HFFc6 (cell line): ENCODE measurements around the gene TTC7B. TPM values are rescaled to one million over a fixed set of nuclear protein-coding genes. Genes with fewer than 3 reads are reported as not detected.

Experiments used
- DNase-seq: peaks from one replicate; pipeline ENCODE4 v3.0.0-alpha.2; 2018
- H3K27ac Mint-ChIP-seq: 2 replicates; pipeline ENCODE4 v1.8.0; 2020; ENCODE audit warnings: mild to moderate bottlenecking, mixed read lengths
- H3K27me3 Mint-ChIP-seq: 2 replicates; pipeline ENCODE4 v1.8.0; 2021; ENCODE audit warnings: mild to moderate bottlenecking, moderate library complexity, mixed read lengths; ENCODE audit not compliant: insufficient read depth
- H3K36me3 Mint-ChIP-seq: 2 replicates; pipeline ENCODE4 v1.8.0; 2021; ENCODE audit warnings: low read depth, mixed read lengths
- H3K4me1 Mint-ChIP-seq: 2 replicates; pipeline ENCODE4 v1.8.0; 2020; ENCODE audit warnings: low read depth, mixed read lengths
- H3K4me3 Mint-ChIP-seq: 2 replicates; pipeline ENCODE4 v1.8.0; 2020; ENCODE audit warnings: mild to moderate bottlenecking, moderate library complexity, mixed read lengths
- H3K9me3 Mint-ChIP-seq: 2 replicates; pipeline ENCODE4 v1.8.0; 2020; ENCODE audit warnings: mild to moderate bottlenecking, mixed read lengths
- CTCF ChIP-seq: fragments of 200-600 bp; sonication (generic); IDR thresholded peaks from 2 replicates; pipeline ENCODE4 v1.5.0; 2021; ENCODE audit warnings: antibody characterized with exemption, mild to moderate bottlenecking
- total RNA-seq, 6 experiments: library from RNA; stranded (reverse); fragmentation: NEBNext Ultra II Directional; extraction: Animal tissue kit (Norgen Biotek cat#: 25700); gene quantifications; 2 replicates in 1 of 6; 3 replicates in 5 of 6; pipeline ENCODE4 v1.2.3, GENCODE V29; 2021

Gene TTC7B
- total RNA-seq, 6 experiments from 2014 or later = 34.6 to 46.9 (median 40.9) TPM

GRCh38 chr14:90579088-90579487 lies 237.1 kb downstream of the TTC7B start:
- no peak for DNase-seq
- Mint-ChIP-seq H3K9me3 (no peaks in the 10 kb centered on the region), H3K27me3 (peaks cover 2% of the 10 kb centered on the region; the same call in 1 of the 2 replicates), H3K36me3 (no peaks in the 10 kb centered on the region), H3K4me3 (no peak overlapping the region), H3K27ac (no peak overlapping the region), H3K4me1 (no peaks in the 10 kb centered on the region)
- TF ChIP-seq CTCF = no peak

GRCh38 chr14:90578283-90578985 lies 237.8 kb downstream of the TTC7B start:
- no peaks in the 10 kb centered on the region for H3K4me1 Mint-ChIP-seq
- H3K9me3 Mint-ChIP-seq = no peaks in the 10 kb centered on the region
- DNase-seq = no peak
- H3K27me3 Mint-ChIP-seq = 0 out of 2 replicates have a peak, but pooled peaks cover 2% of the 10 kb centered on the region
- no peaks in the 10 kb centered on the region for H3K36me3 Mint-ChIP-seq
- no peak overlapping the region for H3K27ac Mint-ChIP-seq
- no peak overlapping the region for H3K4me3 Mint-ChIP-seq
- no peak for TF ChIP-seq CTCF

- TF ChIP-seq CTCF = no peak
- Mint-ChIP-seq H3K27me3 (0 out of 2 replicates have a peak, but pooled peaks cover 2% of the 10 kb centered on the region), H3K36me3 (no peaks in the 10 kb centered on the region), H3K9me3 (no peaks in the 10 kb centered on the region), H3K27ac (no peak overlapping the region), H3K4me1 (no peaks in the 10 kb centered on the region), H3K4me3 (no peak overlapping the region)
- DNase-seq = no peak
These were observed 238.5 kb downstream of the TTC7B start for GRCh38 chr14:90577661-90578282.

- Mint-ChIP-seq H3K4me3 (no peak overlapping the region), H3K27ac (no peak overlapping the region), H3K4me1 (no peaks in the 10 kb centered on the region), H3K36me3 (no peaks in the 10 kb centered on the region; the same call in 1 of the 2 replicates), H3K27me3 (0 out of 2 replicates have a peak, but pooled peaks cover 2% of the 10 kb centered on the region), H3K9me3 (no peaks in the 10 kb centered on the region)
- TF ChIP-seq CTCF = no peak
- DNase-seq = no peak
These were observed 239.1 kb downstream of the TTC7B start for GRCh38 chr14:90576981-90577660.

- no peak for TF ChIP-seq CTCF
- Mint-ChIP-seq H3K27me3 (0 out of 2 replicates have a peak, but pooled peaks cover 2% of the 10 kb centered on the region), H3K4me1 (no peaks in the 10 kb centered on the region), H3K9me3 (no peaks in the 10 kb centered on the region), H3K27ac (no peak overlapping the region), H3K36me3 (peaks cover 3% of the 10 kb centered on the region; the same call in 1 of the 2 replicates), H3K4me3 (no peak overlapping the region)
- DNase-seq = no peak
These were observed 239.6 kb downstream of the TTC7B start for GRCh38 chr14:90576581-90576980.
